DMS114 treated with DMSO at 0.1 percent for 48 hours (cell line): Measurements from ENCODE around the gene BRDT.

Experiments used
- DNase-seq: peaks from one replicate; lab custom pipeline; 2025; ENCODE audit not compliant: unreplicated experiment; lab: John Stamatoyannopoulos, UW

Gene BRDT

GRCh38 chr1:91949356-91949699 lies at the start of gene BRDT:
BRDT (plus strand) TSS chr1:91949401; CDS start chr1:91962755, 13,354 bp downstream.
- no peak for DNase-seq

- DNase-seq, result no peak
These were observed 48.6 kb upstream of the BRDT start for GRCh38 chr1:91900562-91900961.

GRCh38 chr1:91901231-91901630 lies 48.0 kb upstream of the BRDT start:
- no peak for DNase-seq

GRCh38 chr1:91912266-91912665 lies 36.9 kb upstream of the BRDT start:
- DNase-seq, result no peak

GRCh38 chr1:91913018-91913417 lies 36.2 kb upstream of the BRDT start:
- no peak for DNase-seq

- DNase-seq, result no peak
These were observed 33.2 kb upstream of the BRDT start for GRCh38 chr1:91916046-91916445.

- DNase-seq, result no peak
These were observed 32.3 kb upstream of the BRDT start for GRCh38 chr1:91916811-91917460.

GRCh38 chr1:91919962-91920361 lies 29.2 kb upstream of the BRDT start:
- no peak for DNase-seq

GRCh38 chr1:91924146-91924545 lies 25.1 kb upstream of the BRDT start:
- DNase-seq, result no peak

GRCh38 chr1:91925644-91926435 lies 23.4 kb upstream of the BRDT start:
- no peak for DNase-seq

GRCh38 chr1:91928026-91928425 lies 21.2 kb upstream of the BRDT start:
- DNase-seq, result no peak

GRCh38 chr1:91929250-91929649 lies 20.0 kb upstream of the BRDT start:
- no peak for DNase-seq

GRCh38 chr1:91937613-91938012 lies 11.6 kb upstream of the BRDT start:
- DNase-seq, result no peak

GRCh38 chr1:91940496-91940895 lies 8.7 kb upstream of the BRDT start:
- no peak for DNase-seq

GRCh38 chr1:91944087-91944486 lies 5.1 kb upstream of the BRDT start:
- no peak for DNase-seq

- no peak for DNase-seq
These were observed 1.1 kb upstream of the BRDT start for GRCh38 chr1:91948097-91948496.

GRCh38 chr1:91948501-91949355 lies 473 bp upstream of the BRDT start:
- DNase-seq, result no peak

- no peak for DNase-seq
These were observed 3.0 kb downstream of the BRDT start for GRCh38 chr1:91952187-91952586.

- no peak for DNase-seq
These were observed 9.7 kb downstream of the BRDT start for GRCh38 chr1:91958926-91959325.

- DNase-seq, result no peak
These were observed 19.1 kb downstream of the BRDT start for GRCh38 chr1:91968334-91968733.

GRCh38 chr1:91979383-91979782 lies 30.2 kb downstream of the BRDT start:
- no peak for DNase-seq

GRCh38 chr1:91980663-91981062 lies 31.5 kb downstream of the BRDT start:
- DNase-seq, result no peak
